ENCODE results near the gene ARHGAP24.

DNA sequence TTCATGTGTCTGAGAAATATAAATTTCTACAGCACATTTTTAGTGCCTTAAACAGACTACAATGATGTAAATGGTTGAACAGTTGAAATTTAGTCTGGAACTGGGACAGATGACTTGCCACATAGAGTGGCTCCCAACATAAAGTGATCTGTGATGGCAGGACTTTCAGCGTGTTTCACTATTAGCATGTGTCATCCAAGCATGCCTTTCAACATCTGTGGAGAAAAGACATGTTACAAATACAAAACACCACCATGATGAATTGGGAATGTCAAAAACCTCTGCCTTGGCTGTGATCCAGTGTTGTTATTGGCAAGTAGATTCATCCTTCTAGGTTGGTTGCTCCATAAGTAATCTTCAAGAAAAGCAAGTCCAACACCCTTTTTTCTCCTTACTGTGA, 536.2 kb downstream of the ARHGAP24 start:
- TF ChIP-seq EZH2 (IDR thresholded peaks at IDR 0.05; ENCODE audit: low read depth, unreplicated experiment) (no peak), CTCF (conservative IDR thresholded peaks at IDR 0.05; ENCODE audit: low read depth in 2 of 2) (no peak), JUNB (IDR thresholded peaks at IDR 0.05; ENCODE audit: unreplicated experiment) (no peak), POLR2AphosphoS5 (IDR thresholded peaks at IDR 0.05; ENCODE audit: low read depth) (no peak), CREB1 (CRISPR knock-in tag; IDR thresholded peaks at IDR 0.05; ENCODE audit: low read depth) (no peak), EZH2phosphoT487 (IDR thresholded peaks at IDR 0.05; ENCODE audit: unreplicated experiment) (no peak), STAT1 (IDR thresholded peaks at IDR 0.05; ENCODE audit: unreplicated experiment) (no peak)
- TF ChIP-seq, protein P1, sequence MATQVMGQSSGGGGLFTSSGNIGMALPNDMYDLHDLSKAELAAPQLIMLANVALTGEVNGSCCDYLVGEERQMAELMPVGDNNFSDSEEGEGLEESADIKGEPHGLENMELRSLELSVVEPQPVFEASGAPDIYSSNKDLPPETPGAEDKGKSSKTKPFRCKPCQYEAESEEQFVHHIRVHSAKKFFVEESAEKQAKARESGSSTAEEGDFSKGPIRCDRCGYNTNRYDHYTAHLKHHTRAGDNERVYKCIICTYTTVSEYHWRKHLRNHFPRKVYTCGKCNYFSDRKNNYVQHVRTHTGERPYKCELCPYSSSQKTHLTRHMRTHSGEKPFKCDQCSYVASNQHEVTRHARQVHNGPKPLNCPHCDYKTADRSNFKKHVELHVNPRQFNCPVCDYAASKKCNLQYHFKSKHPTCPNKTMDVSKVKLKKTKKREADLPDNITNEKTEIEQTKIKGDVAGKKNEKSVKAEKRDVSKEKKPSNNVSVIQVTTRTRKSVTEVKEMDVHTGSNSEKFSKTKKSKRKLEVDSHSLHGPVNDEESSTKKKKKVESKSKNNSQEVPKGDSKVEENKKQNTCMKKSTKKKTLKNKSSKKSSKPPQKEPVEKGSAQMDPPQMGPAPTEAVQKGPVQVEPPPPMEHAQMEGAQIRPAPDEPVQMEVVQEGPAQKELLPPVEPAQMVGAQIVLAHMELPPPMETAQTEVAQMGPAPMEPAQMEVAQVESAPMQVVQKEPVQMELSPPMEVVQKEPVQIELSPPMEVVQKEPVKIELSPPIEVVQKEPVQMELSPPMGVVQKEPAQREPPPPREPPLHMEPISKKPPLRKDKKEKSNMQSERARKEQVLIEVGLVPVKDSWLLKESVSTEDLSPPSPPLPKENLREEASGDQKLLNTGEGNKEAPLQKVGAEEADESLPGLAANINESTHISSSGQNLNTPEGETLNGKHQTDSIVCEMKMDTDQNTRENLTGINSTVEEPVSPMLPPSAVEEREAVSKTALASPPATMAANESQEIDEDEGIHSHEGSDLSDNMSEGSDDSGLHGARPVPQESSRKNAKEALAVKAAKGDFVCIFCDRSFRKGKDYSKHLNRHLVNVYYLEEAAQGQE (IDR thresholded peaks at IDR 0.05; ENCODE audit: unreplicated experiment) = no peak
